Middle frontal gyrus (tissue), 1 donor: Measurements from ENCODE around the gene PLEKHM3.

ENCODE experiments used
- DNase-seq: peaks from one replicate; pipeline ENCODE4 v3.0.0-alpha.2; 2015; ENCODE audit warnings: low spot score; ENCODE audit errors: extremely low spot score

PLEKHM3 gene

GRCh38 chr2:207802650-207803049, 222.7 kb downstream of the PLEKHM3 start:
- DNase-seq, result no peak

- no peak for DNase-seq
Measured at GRCh38 chr2:207801259-207801658, 224.1 kb downstream of the PLEKHM3 start.

- DNase-seq, result no peak
Measured at GRCh38 chr2:207796585-207797350, 228.6 kb downstream of the PLEKHM3 start.

GRCh38 chr2:207792244-207792785, 233.0 kb downstream of the PLEKHM3 start:
- no peak for DNase-seq

- no peak for DNase-seq
Measured at GRCh38 chr2:207791579-207792243, 233.6 kb downstream of the PLEKHM3 start.

GRCh38 chr2:207790898-207791297, 234.4 kb downstream of the PLEKHM3 start:
- no peak for DNase-seq

GRCh38 chr2:207787800-207788199, 237.5 kb downstream of the PLEKHM3 start:
- no peak for DNase-seq

GRCh38 chr2:207787017-207787416, 238.3 kb downstream of the PLEKHM3 start:
- DNase-seq, result no peak

- no peak for DNase-seq
Measured at GRCh38 chr2:207784898-207785297, 240.4 kb downstream of the PLEKHM3 start.

GRCh38 chr2:207783514-207783913, 241.8 kb downstream of the PLEKHM3 start:
- no peak for DNase-seq

GRCh38 chr2:207782238-207783030, 242.9 kb downstream of the PLEKHM3 start:
- no peak for DNase-seq

- DNase-seq, result no peak
Measured at GRCh38 chr2:207779523-207779922, 245.8 kb downstream of the PLEKHM3 start.

- no peak for DNase-seq
Measured at GRCh38 chr2:207778298-207778882, 246.9 kb downstream of the PLEKHM3 start.

GRCh38 chr2:207777124-207777523, 248.2 kb downstream of the PLEKHM3 start:
- DNase-seq, result no peak

GRCh38 chr2:207775473-207775872, 249.9 kb downstream of the PLEKHM3 start:
- DNase-seq, result no peak

GRCh38 chr2:207772844-207773205, 252.5 kb downstream of the PLEKHM3 start:
- no peak for DNase-seq

GRCh38 chr2:207772081-207772843, 253.1 kb downstream of the PLEKHM3 start:
- DNase-seq, result no peak

- no peak for DNase-seq
Measured at GRCh38 chr2:207771421-207771820, 253.9 kb downstream of the PLEKHM3 start.
